Measurements from ENCODE around the gene SERGEF. TPM values are rescaled to one million over a fixed set of nuclear protein-coding genes. Genes with fewer than 3 reads are reported as not detected.

Gene SERGEF
- total RNA-seq (2016; rRNA removed; fragmentation: Illumina TruSeq; extraction: Trizol) = 114 and 117 TPM in 2 replicates
- total RNA-seq (2016; cell fraction: cytosol; rRNA removed; fragmentation: Illumina TruSeq; extraction: Trizol; ENCODE audit: low read depth) = 439 and 477 TPM in 2 replicates
- 109 and 122 TPM in 2 replicates for total RNA-seq (2016; cell fraction: insoluble cytoplasmic fraction; rRNA removed; fragmentation: Illumina TruSeq; extraction: Trizol)
- 317 and 361 TPM in 2 replicates for total RNA-seq (2016; cell fraction: membrane; rRNA removed; fragmentation: Illumina TruSeq; extraction: Trizol)
- total RNA-seq (2016; cell fraction: nucleus; rRNA removed; fragmentation: Illumina TruSeq; extraction: Trizol) = 64.9 and 76.4 TPM in 2 replicates
- 54.5 and 62.6 TPM in 2 replicates for polyA plus RNA-seq (2011; rRNA removed)
- 59.1 and 61.0 TPM in 2 replicates for polyA plus RNA-seq (2011; cell fraction: cytosol; rRNA removed)
- polyA plus RNA-seq (2011; cell fraction: nucleus; rRNA removed) = 56.3 and 60.9 TPM in 2 replicates
- polyA plus RNA-seq (2012) = 73.3 and 103 TPM in 2 replicates
- polyA plus RNA-seq (2016; cell fraction: cytosol; fragmentation: Illumina TruSeq; extraction: Trizol; ENCODE audit: low read depth) = 141 and 153 TPM in 2 replicates
- polyA plus RNA-seq (2016; cell fraction: insoluble cytoplasmic fraction; fragmentation: Illumina TruSeq; extraction: Trizol; ENCODE audit: low read depth) = 81.0 and 82.1 TPM in 2 replicates
- polyA plus RNA-seq (2016; cell fraction: membrane; fragmentation: Illumina TruSeq; extraction: Trizol; ENCODE audit: low read depth) = 156 and 162 TPM in 2 replicates
- 63.3 and 66.3 TPM in 2 replicates for polyA plus RNA-seq (2016; cell fraction: nucleus; fragmentation: Illumina TruSeq; extraction: Trizol; ENCODE audit: insufficient read depth, low read depth)
- polyA minus RNA-seq (2011; rRNA and poly(A)+ RNA removed; ENCODE audit: low replicate concordance) = 28.1 and 97.6 TPM in 2 replicates
- polyA minus RNA-seq (2011; cell fraction: cytosol; rRNA and poly(A)+ RNA removed) = 39.2 and 52.7 TPM in 2 replicates
- polyA minus RNA-seq (2011; cell fraction: nucleus; rRNA and poly(A)+ RNA removed) = 105 and 132 TPM in 2 replicates
- Bru-seq, nascent RNA = percentile 81 among the genes with signal in this experiment
- percentile 60 among the genes with signal in this experiment for BruChase-seq, experiment 1, labeled RNA remaining after a 6-hour chase
- percentile 76 among the genes with signal in this experiment for BruChase-seq, experiment 2, labeled RNA remaining after a 2-hour chase
- long read RNA-seq, experiment 1, transcript SERGEF-208 (10 exons, 1,264 nt) = minor isoform, 5 of 72 reads
- long read RNA-seq, experiment 1, transcript SERGEF-201 (11 exons, 1,566 nt) = major isoform, 21 of 72 reads
- long read RNA-seq, experiment 1, partial matches to known transcripts = 10 of 72 reads
- long read RNA-seq, experiment 1, other reads (novel, unspliced or antisense) = 36 of 72 reads
- long read RNA-seq, experiment 2, transcript SERGEF-201 (11 exons, 1,566 nt) = major isoform, 8 of 65 reads
- long read RNA-seq, experiment 2, partial matches to known transcripts = 10 of 65 reads
- long read RNA-seq, experiment 2, other reads (novel, unspliced or antisense) = 43 of 65 reads

DNA sequence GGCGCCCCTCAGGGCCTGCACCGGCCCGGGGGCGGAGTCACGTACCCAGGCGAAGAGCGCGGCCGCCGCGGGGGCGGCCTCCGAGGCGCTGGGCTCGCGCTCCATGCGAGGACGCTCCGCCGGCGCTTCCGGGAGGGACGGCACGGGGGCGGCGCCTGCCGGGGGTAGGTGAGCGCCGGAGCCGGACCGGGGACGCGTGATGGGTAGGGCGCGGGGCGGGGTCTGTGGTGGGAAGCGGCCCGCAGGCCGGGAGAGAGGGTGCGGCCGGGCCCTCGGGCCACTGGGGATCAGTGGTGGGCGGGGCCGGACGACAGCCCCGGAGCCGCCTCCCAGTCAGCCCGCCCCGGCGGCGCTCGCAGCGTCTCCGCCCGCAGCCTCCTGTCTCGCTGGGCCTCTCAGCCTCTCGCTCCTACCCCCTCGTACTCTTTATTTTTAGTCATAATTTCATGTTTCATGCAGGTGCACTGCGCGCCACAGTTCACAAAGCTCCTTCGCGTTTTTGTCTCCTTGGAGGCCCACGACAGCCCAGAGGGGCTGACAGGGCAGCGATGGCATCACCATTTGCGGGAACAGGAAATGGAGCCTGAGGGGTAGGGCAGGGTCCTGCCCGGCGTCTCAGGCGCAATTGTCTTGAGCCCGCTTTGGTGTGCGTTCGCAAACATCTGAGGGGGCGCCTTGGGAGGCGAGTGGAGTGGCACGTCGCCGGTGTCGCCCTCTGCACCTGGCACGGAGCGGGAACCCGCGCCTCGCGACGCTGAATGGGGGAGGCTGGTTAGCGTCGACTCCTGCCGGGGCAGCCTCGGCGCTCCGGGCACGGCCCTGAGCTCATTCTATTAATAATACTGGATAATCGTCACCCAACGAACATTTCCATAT is at the start of gene SERGEF:
Gene SERGEF, minus strand, starts transcription at position 142 of the 876 bp plus-strand sequence. Its CDS starts 37 bp downstream, at position 105.
- no peaks in the 10 kb centered on the region for H4K20me1 ChIP-seq (ENCODE audit: insufficient read depth, low read length)
- peak; percentile 93 for ATAC-seq
- peak; percentile 86 for DNase-seq (ENCODE audit: low spot score)
- peak within 1 kb of the TSS; percentile 85 for H3K9ac ChIP-seq (ENCODE audit: insufficient read depth, low read depth, low read length)
- peaks cover 39% of the 10 kb centered on the region for H3K79me2 ChIP-seq (ENCODE audit: insufficient read depth, low read length)
- H3K4me1 ChIP-seq (ENCODE audit: insufficient read depth, low read length) = peaks cover 47% of the 10 kb centered on the region
- TSS peak; percentile 58 for BruUV-seq (replicated peaks)
- WGBS (ENCODE audit: low lambda C conversion rate) = under 1% methylated on average over 31 of the region's 93 CpGs
- intact Hi-C loops (cut with micrococcal nuclease; ENCODE audit: unreplicated experiment) (loop anchor here (2.0 kb wide), 1 partner anchor 94 kb away; the partner anchor contains the start of gene SAAL1), in situ Hi-C loops (cut with HindIII; ENCODE audit: extremely low pct_ligation_motif_present, low pct_unique_long_range_greater_than_20kb) (loop anchor here (5.0 kb wide), 1 partner anchor 94 kb away; the partner anchor contains the start of gene SAAL1)
- peak within 1 kb of the TSS; percentile 75 to 95 (median 92) for H3K4me3 ChIP-seq (replicated peaks in 1 of 3; ENCODE audit: insufficient read depth in 1 of 3, low read depth in 2 of 3, low read length in 3 of 3)
- H3K4me2 ChIP-seq (ENCODE audit: low read depth, low read length) = peak within 1 kb of the TSS; percentile 97
- no peaks in the 10 kb centered on the region; a peak in 1 of 5 replicates for H3K27me3 ChIP-seq (ENCODE audit: control insufficient read depth in 1 of 2, insufficient read depth in 2 of 2, low read length in 2 of 2)
- no peaks in the 10 kb centered on the region for H3K9me3 ChIP-seq (ENCODE audit: low read length)
- CTCF ChIA-PET (ENCODE audit: low intra/inter-chr PET ratio, low total read pairs) = interaction anchor here (0.6 kb wide), 2 partner anchors 33 to 93 kb away, joined by 3 read pairs; no protein-coding TSS in a partner anchor
- FAIRE-seq = no peak
- peak within 1 kb of the TSS; percentile 47 for H2AFZ ChIP-seq (ENCODE audit: low read length)
- POLR2A ChIA-PET = interaction anchor here (0.6 to 3.4 kb wide), 6 partner anchors 12 to 1263 kb away, joined by 3 to 25 read pairs (median 4); partner anchors contain the start of gene SAAL1
- peak within 1 kb of the TSS; percentile 70 for H3K27ac ChIP-seq (ENCODE audit: extremely low read length, insufficient read depth, low read length)
- no peaks in the 10 kb centered on the region for H3K36me3 ChIP-seq (replicated peaks in 1 of 2; ENCODE audit: control insufficient read depth in 1 of 2, insufficient read depth in 2 of 2, low read length in 2 of 2)
- TF ChIP-seq, protein P1, sequence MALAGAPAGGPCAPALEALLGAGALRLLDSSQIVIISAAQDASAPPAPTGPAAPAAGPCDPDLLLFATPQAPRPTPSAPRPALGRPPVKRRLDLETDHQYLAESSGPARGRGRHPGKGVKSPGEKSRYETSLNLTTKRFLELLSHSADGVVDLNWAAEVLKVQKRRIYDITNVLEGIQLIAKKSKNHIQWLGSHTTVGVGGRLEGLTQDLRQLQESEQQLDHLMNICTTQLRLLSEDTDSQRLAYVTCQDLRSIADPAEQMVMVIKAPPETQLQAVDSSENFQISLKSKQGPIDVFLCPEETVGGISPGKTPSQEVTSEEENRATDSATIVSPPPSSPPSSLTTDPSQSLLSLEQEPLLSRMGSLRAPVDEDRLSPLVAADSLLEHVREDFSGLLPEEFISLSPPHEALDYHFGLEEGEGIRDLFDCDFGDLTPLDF (CRISPR knock-in tag; IDR thresholded peaks at IDR 0.05) = no peak
- no peak for TF ChIP-seq ZNF567 (CRISPR knock-in tag; IDR thresholded peaks at IDR 0.05; ENCODE audit: borderline replicate concordance)
- peak; percentile 52 for TF ChIP-seq ZNF607 (CRISPR knock-in tag; IDR thresholded peaks at IDR 0.05; ENCODE audit: borderline replicate concordance)
- no peak for TF ChIP-seq ZNF850 (CRISPR knock-in tag; conservative IDR thresholded peaks at IDR 0.05)
- TF ChIP-seq ZNF232 (CRISPR knock-in tag; IDR thresholded peaks at IDR 0.05; ENCODE audit: borderline replicate concordance) = peak; percentile 51; the same call in 1 of the 2 replicates
- no peak for TF ChIP-seq FOXA1 (IDR thresholded peaks at IDR 0.05)
- TF ChIP-seq FOXA1 (CRISPR knock-in tag; IDR thresholded peaks at IDR 0.05) = no peak
- TF ChIP-seq TEAD2 (CRISPR knock-in tag; IDR thresholded peaks at IDR 0.05) = no peak; the same call in 1 of the 2 replicates
- TF ChIP-seq ZNF235 (CRISPR knock-in tag; IDR thresholded peaks at IDR 0.05; ENCODE audit: borderline replicate concordance) = peak; percentile 28; the same call in 1 of the 2 replicates
- TF ChIP-seq, protein P2, sequence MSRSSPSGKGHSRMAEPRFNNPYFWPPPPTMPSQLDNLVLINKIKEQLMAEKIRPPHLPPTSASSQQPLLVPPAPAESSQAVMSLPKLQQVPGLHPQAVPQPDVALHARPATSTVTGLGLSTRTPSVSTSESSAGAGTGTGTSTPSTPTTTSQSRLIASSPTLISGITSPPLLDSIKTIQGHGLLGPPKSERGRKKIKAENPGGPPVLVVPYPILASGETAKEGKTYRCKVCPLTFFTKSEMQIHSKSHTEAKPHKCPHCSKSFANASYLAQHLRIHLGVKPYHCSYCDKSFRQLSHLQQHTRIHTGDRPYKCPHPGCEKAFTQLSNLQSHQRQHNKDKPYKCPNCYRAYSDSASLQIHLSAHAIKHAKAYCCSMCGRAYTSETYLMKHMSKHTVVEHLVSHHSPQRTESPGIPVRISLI (CRISPR knock-in tag; IDR thresholded peaks at IDR 0.05; ENCODE audit: borderline replicate concordance) = no peak
- 0 out of 2 replicates have a peak, but pooled peaks have one; percentile 56 for TF ChIP-seq ZNF251 (CRISPR knock-in tag; IDR thresholded peaks at IDR 0.05)
- TF ChIP-seq WIZ (CRISPR knock-in tag; IDR thresholded peaks at IDR 0.05) = no peak
- TF ChIP-seq ZNF205 (CRISPR knock-in tag; IDR thresholded peaks at IDR 0.05) = 0 out of 2 replicates have a peak, but pooled peaks have one; percentile 33
- TF ChIP-seq SP4 (CRISPR knock-in tag; IDR thresholded peaks at IDR 0.05) = peak; percentile 70
- TF ChIP-seq SNRNP70 (IDR thresholded peaks at IDR 0.05; ENCODE audit: low read depth, low read length) = no peak
